A673 (cell line): ENCODE results near the gene MACROH2A1.

ENCODE experiments used
- EZH2 ChIP-seq: fragments of 200-600 bp; sonication (generic); IDR thresholded peaks from 2 replicates; pipeline ENCODE4 v1.6.1; 2017; ENCODE audit warnings: borderline replicate concordance, low read depth, mild to moderate bottlenecking, mixed read lengths, antibody characterized with exemption, low read length; ENCODE audit not compliant: poor library complexity, severe bottlenecking
- TF ChIP-seq, protein P1 (sequence below): fragments of 300-800, 200-600 bp; sonication (generic); conservative IDR thresholded peaks from 2 replicates; pipeline ENCODE4 v1.5.1; 2017; ENCODE audit warnings: low read depth, mild to moderate bottlenecking, antibody characterized with exemption, low read length, moderate library complexity, mixed read lengths

DNA sequence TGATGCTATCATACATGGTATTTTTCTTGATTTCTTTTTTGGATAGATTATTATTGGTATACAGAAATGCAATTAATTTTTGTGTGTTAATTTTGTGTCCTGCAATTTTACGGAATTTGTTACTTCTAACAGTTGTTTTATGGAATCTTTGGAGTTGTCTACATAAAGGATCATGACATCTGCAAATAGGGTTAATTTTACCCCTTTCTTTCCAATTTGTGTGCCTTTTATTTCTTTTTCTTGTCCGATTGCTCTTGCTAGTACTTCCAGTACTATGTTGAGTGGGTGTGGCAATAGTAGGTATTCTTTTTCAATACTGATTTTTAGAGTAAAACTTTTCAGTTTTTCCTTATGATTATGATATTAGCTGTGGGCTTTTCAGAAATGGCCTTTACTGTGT, 111.5 kb downstream of the MACROH2A1 start:
- TF ChIP-seq, protein P1, sequence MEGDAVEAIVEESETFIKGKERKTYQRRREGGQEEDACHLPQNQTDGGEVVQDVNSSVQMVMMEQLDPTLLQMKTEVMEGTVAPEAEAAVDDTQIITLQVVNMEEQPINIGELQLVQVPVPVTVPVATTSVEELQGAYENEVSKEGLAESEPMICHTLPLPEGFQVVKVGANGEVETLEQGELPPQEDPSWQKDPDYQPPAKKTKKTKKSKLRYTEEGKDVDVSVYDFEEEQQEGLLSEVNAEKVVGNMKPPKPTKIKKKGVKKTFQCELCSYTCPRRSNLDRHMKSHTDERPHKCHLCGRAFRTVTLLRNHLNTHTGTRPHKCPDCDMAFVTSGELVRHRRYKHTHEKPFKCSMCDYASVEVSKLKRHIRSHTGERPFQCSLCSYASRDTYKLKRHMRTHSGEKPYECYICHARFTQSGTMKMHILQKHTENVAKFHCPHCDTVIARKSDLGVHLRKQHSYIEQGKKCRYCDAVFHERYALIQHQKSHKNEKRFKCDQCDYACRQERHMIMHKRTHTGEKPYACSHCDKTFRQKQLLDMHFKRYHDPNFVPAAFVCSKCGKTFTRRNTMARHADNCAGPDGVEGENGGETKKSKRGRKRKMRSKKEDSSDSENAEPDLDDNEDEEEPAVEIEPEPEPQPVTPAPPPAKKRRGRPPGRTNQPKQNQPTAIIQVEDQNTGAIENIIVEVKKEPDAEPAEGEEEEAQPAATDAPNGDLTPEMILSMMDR = no peak
- no peak for TF ChIP-seq EZH2
